Measurements from ENCODE around the gene TBXAS1. TPM values are rescaled to one million over a fixed set of nuclear protein-coding genes. Genes with fewer than 3 reads are reported as not detected.

TBXAS1 gene
- total RNA-seq, 4 donors from 2014 or later = 0.41 to 5.2 (median 3.3) TPM

GRCh38 chr7:139873593-139874301, 44.7 kb downstream of the TBXAS1 start:
- in situ Hi-C loops (cut with MboI; ENCODE audit: low sequenced_read_pairs in 4 of 4) = no loop called here
- ATAC-seq = no peak

GRCh38 chr7:139874302-139874629, 45.2 kb downstream of the TBXAS1 start:
- Histone ChIP-seq H3K4me1 (peaks cover 0 to 12% of the 10 kb centered on the region in 2 donors), H3K36me3 (no peaks in the 10 kb centered on the region), H3K9me3 (no peaks in the 10 kb centered on the region), H3K4me3 (no peak overlapping the region), H3K27ac (no peak overlapping the region), H3K27me3 (no peaks in the 10 kb centered on the region)
- in situ Hi-C loops (cut with MboI; ENCODE audit: low sequenced_read_pairs in 4 of 4) (no loop called here), intact Hi-C loops (cut with DNase I; ENCODE audit: low total_unique reads) (no loop called here)
- TF ChIP-seq POLR2A (IDR thresholded peaks at IDR 0.05) = no peak
- ATAC-seq = no peak
- DNase-seq = no peak

More at GRCh38 chr7:139873593-139874301, 44.7 kb downstream of the TBXAS1 start:
- Histone ChIP-seq H3K27ac (peak overlapping the region in 3 of 4 donors; percentile 25 to 51 (median 46)), H3K4me3 (no peak overlapping the region), H3K36me3 (no peaks in the 10 kb centered on the region), H3K27me3 (no peaks in the 10 kb centered on the region), H3K9me3 (no peaks in the 10 kb centered on the region), H3K4me1 (peaks cover 0 to 12% of the 10 kb centered on the region in 2 donors)
- intact Hi-C loops (cut with DNase I; ENCODE audit: low total_unique reads) = no loop called here
- TF ChIP-seq CTCF (IDR thresholded peaks at IDR 0.05 in 4 of 5, conservative IDR thresholded peaks at IDR 0.05 in 1 of 5) = no peak
- no peak for TF ChIP-seq POLR2A (IDR thresholded peaks at IDR 0.05)
- no peak for DNase-seq

GRCh38 chr7:139875821-139876241, 46.8 kb downstream of the TBXAS1 start:
- Histone ChIP-seq H3K9me3 (no peaks in the 10 kb centered on the region), H3K27me3 (no peaks in the 10 kb centered on the region), H3K27ac (peak overlapping the region in 2 of 4 donors; percentile 7 to 35), H3K4me1 (peaks cover 0 to 12% of the 10 kb centered on the region in 2 donors), H3K36me3 (no peaks in the 10 kb centered on the region), H3K4me3 (no peak overlapping the region)
- in situ Hi-C loops (cut with MboI; ENCODE audit: low sequenced_read_pairs in 4 of 4) = no loop called here
- ATAC-seq = peak; percentile 47 to 86
- TF ChIP-seq CTCF (IDR thresholded peaks at IDR 0.05 in 4 of 5, conservative IDR thresholded peaks at IDR 0.05 in 1 of 5) (no peak), POLR2A (IDR thresholded peaks at IDR 0.05) (no peak)
- intact Hi-C loops (cut with DNase I; ENCODE audit: low total_unique reads) = no loop called here
- peak in 1 of 2 donors; percentile 34 for DNase-seq

GRCh38 chr7:139876622-139877283, 47.7 kb downstream of the TBXAS1 start:
- Histone ChIP-seq H3K4me1 (peaks cover 0 to 12% of the 10 kb centered on the region in 2 donors), H3K9me3 (no peaks in the 10 kb centered on the region), H3K36me3 (no peaks in the 10 kb centered on the region), H3K27me3 (no peaks in the 10 kb centered on the region), H3K4me3 (no peak overlapping the region), H3K27ac (no peak overlapping the region)
- TF ChIP-seq CTCF (IDR thresholded peaks at IDR 0.05 in 4 of 5, conservative IDR thresholded peaks at IDR 0.05 in 1 of 5) = no peak
- no peak for TF ChIP-seq POLR2A (IDR thresholded peaks at IDR 0.05)
- in situ Hi-C loops (cut with MboI; ENCODE audit: low sequenced_read_pairs in 4 of 4) = no loop called here
- DNase-seq = no peak
- no peak for ATAC-seq
- intact Hi-C loops (cut with DNase I; ENCODE audit: low total_unique reads) = no loop called here

GRCh38 chr7:139883814-139884213, 54.8 kb downstream of the TBXAS1 start:
- Histone ChIP-seq H3K27ac (no peak overlapping the region), H3K4me3 (no peak overlapping the region), H3K9me3 (no peaks in the 10 kb centered on the region), H3K27me3 (no peaks in the 10 kb centered on the region), H3K36me3 (no peaks in the 10 kb centered on the region), H3K4me1 (no peaks in the 10 kb centered on the region)
- in situ Hi-C loops (cut with MboI; ENCODE audit: low sequenced_read_pairs in 4 of 4) (no loop called here), intact Hi-C loops (cut with DNase I; ENCODE audit: low total_unique reads) (no loop called here)
- ATAC-seq = no peak
- TF ChIP-seq POLR2A (IDR thresholded peaks at IDR 0.05) = no peak
- no peak for TF ChIP-seq CTCF (IDR thresholded peaks at IDR 0.05 in 4 of 5, conservative IDR thresholded peaks at IDR 0.05 in 1 of 5)
- DNase-seq = no peak

Measured in gastrocnemius medialis (tissue), 4 donors.